Fibroblast of lung (primary cell): ENCODE measurements around the gene CLPSL2. TPM values are rescaled to one million over a fixed set of nuclear protein-coding genes. Genes with fewer than 3 reads are reported as not detected.

Experiments
- DNase-seq, 2 donors: peaks; one replicate each; pipeline versions ENCODE4 v3.0.0 to v3.0.0-alpha.2; 2010; ENCODE audit warnings: low read depth in 2 of 2
- H2AFZ ChIP-seq: 2 replicates; pipeline ENCODE4 v1.5.1; 2012; ENCODE audit warnings: low read length, control low read depth, inconsistent platforms
- H3K27ac ChIP-seq: 2 replicates; pipeline ENCODE4 v1.5.1; 2011; ENCODE audit warnings: low read length, control low read depth; ENCODE audit not compliant: insufficient read depth
- H3K27me3 ChIP-seq: 2 replicates; pipeline ENCODE4 v1.5.1; 2011; ENCODE audit warnings: mild to moderate bottlenecking, low read length; ENCODE audit not compliant: control insufficient read depth, insufficient read depth
- H3K36me3 ChIP-seq: 2 replicates; pipeline ENCODE4 v1.5.1; 2011; ENCODE audit warnings: low read length; ENCODE audit not compliant: control insufficient read depth, insufficient read depth
- H3K4me1 ChIP-seq: 2 replicates; pipeline ENCODE4 v1.5.1; 2011; ENCODE audit warnings: low read length; ENCODE audit not compliant: control insufficient read depth, insufficient read depth; ENCODE audit errors: extremely low read depth
- H3K4me2 ChIP-seq: 2 replicates; pipeline ENCODE4 v1.5.1; 2011; ENCODE audit warnings: low read length, control low read depth; ENCODE audit not compliant: insufficient read depth; ENCODE audit errors: extremely low read depth
- H3K4me3 ChIP-seq, 4 experiments: fragments of 200-600 bp in 1 of 4; sonication (generic) in 1 of 4; replicated peaks in 1 of 4; 2 replicates each; pipeline ENCODE4 v1.5.1; 2011 to 2016; ENCODE audit warnings: low read length in 4 of 4, low read depth in 3 of 4, mild to moderate bottlenecking in 3 of 4, control low read depth in 2 of 4, inconsistent platforms in 1 of 4, mixed read lengths in 1 of 4; ENCODE audit not compliant: insufficient read depth in 1 of 4; ENCODE audit errors: control extremely low read depth in 1 of 4
- H3K79me2 ChIP-seq: 2 replicates; pipeline ENCODE4 v1.5.1; 2012; ENCODE audit warnings: mild to moderate bottlenecking, low read length, inconsistent platforms; ENCODE audit not compliant: control insufficient read depth, insufficient read depth
- H3K9ac ChIP-seq: 2 replicates; pipeline ENCODE4 v1.5.1; 2011; ENCODE audit warnings: mild to moderate bottlenecking, low read length, control low read depth; ENCODE audit not compliant: insufficient read depth
- H3K9me3 ChIP-seq: 2 replicates; pipeline ENCODE4 v1.5.1; 2012; ENCODE audit warnings: low read depth, low read length; ENCODE audit not compliant: control insufficient read depth, insufficient read depth
- H4K20me1 ChIP-seq: 2 replicates; pipeline ENCODE4 v1.5.1; 2011; ENCODE audit warnings: low read length; ENCODE audit not compliant: control insufficient read depth, insufficient read depth; ENCODE audit errors: extremely low read depth
- CTCF ChIP-seq, 2 donors: IDR thresholded peaks in 1 of 2; conservative IDR thresholded peaks in 1 of 2; 1 replicate in 1 of 2; 2 replicates in 1 of 2; pipeline ENCODE4 v1.5.1; 2011 to 2012; ENCODE audit warnings: low read length in 2 of 2, control low read depth in 1 of 2, inconsistent platforms in 1 of 2, low read depth in 1 of 2, mild to moderate bottlenecking in 1 of 2
- EZH2 ChIP-seq: IDR thresholded peaks from 2 replicates; pipeline ENCODE4 v1.5.1; 2012; ENCODE audit warnings: low read length, control low read depth, mild to moderate bottlenecking; ENCODE audit errors: missing control alignments
- polyA plus RNA-seq, 2 donors: library from polyadenylated mRNA; depleted of rRNA in 1 of 2; stranded (reverse) in 1 of 2; unstranded in 1 of 2; fragments of >200 nt; gene quantifications; 2 replicates each; pipeline ENCODE4 v1.2.1, GENCODE V29; 2011 to 2012; ENCODE audit warnings: missing spikeins in 1 of 2
- total RNA-seq: library from RNA; depleted of rRNA; stranded (reverse); fragments of >200 nt; gene quantifications from 2 replicates; pipeline ENCODE4 v1.2.1, GENCODE V29; 2014

CLPSL2 gene
- total and polyA plus RNA-seq, 2 donors (not counting 1 experiment from before 2014, with no cell fraction given): not detected

- H3K27me3 ChIP-seq: peaks cover 16% of the 10 kb centered on the region
- no peak for TF ChIP-seq CTCF (conservative IDR thresholded peaks at IDR 0.05 in 1 of 2, IDR thresholded peaks at IDR 0.05 in 1 of 2; ENCODE audit: low read depth in 1 of 2, low read length in 2 of 2)
- no peak for TF ChIP-seq EZH2
- no peaks in the 10 kb centered on the region for H4K20me1 ChIP-seq
- no peaks in the 10 kb centered on the region for H3K9me3 ChIP-seq
- no peak for DNase-seq
- no peak overlapping the region for H3K27ac ChIP-seq
- H3K4me3 ChIP-seq: no peak overlapping the region
- H3K4me1 ChIP-seq: no peaks in the 10 kb centered on the region
- H3K4me2 ChIP-seq: no peak overlapping the region
- H3K79me2 ChIP-seq: no peaks in the 10 kb centered on the region
- H2AFZ ChIP-seq: no peak overlapping the region
- no peaks in the 10 kb centered on the region for H3K36me3 ChIP-seq
- H3K9ac ChIP-seq: no peak overlapping the region
These were observed 10.4 kb downstream of the CLPSL2 start for GRCh38 chr6:35786810-35787209.

GRCh38 chr6:35787266-35788218, 11.1 kb downstream of the CLPSL2 start:
- H3K4me3 ChIP-seq: no peak overlapping the region
- H3K4me2 ChIP-seq: no peak overlapping the region
- H3K27ac ChIP-seq: no peak overlapping the region
- H3K4me1 ChIP-seq: no peaks in the 10 kb centered on the region
- H3K36me3 ChIP-seq: no peaks in the 10 kb centered on the region
- no peaks in the 10 kb centered on the region for H3K9me3 ChIP-seq
- no peak for DNase-seq
- H3K79me2 ChIP-seq: no peaks in the 10 kb centered on the region
- H2AFZ ChIP-seq: no peak overlapping the region
- H3K27me3 ChIP-seq: peaks cover 16% of the 10 kb centered on the region
- no peaks in the 10 kb centered on the region for H4K20me1 ChIP-seq
- no peak overlapping the region for H3K9ac ChIP-seq
- no peak for TF ChIP-seq EZH2
- TF ChIP-seq CTCF (conservative IDR thresholded peaks at IDR 0.05 in 1 of 2, IDR thresholded peaks at IDR 0.05 in 1 of 2; ENCODE audit: low read depth in 1 of 2, low read length in 2 of 2): no peak

- no peak overlapping the region for H3K9ac ChIP-seq
- H3K79me2 ChIP-seq: no peaks in the 10 kb centered on the region
- DNase-seq: no peak
- no peaks in the 10 kb centered on the region for H3K9me3 ChIP-seq
- H3K4me2 ChIP-seq: no peak overlapping the region
- no peaks in the 10 kb centered on the region for H3K36me3 ChIP-seq
- peaks cover 16% of the 10 kb centered on the region for H3K27me3 ChIP-seq
- no peak for TF ChIP-seq CTCF (conservative IDR thresholded peaks at IDR 0.05 in 1 of 2, IDR thresholded peaks at IDR 0.05 in 1 of 2; ENCODE audit: low read depth in 1 of 2, low read length in 2 of 2)
- no peak for TF ChIP-seq EZH2
- H4K20me1 ChIP-seq: no peaks in the 10 kb centered on the region
- H3K4me3 ChIP-seq: no peak overlapping the region
- no peak overlapping the region for H2AFZ ChIP-seq
- no peak overlapping the region for H3K27ac ChIP-seq
- H3K4me1 ChIP-seq: no peaks in the 10 kb centered on the region
These were observed 12.1 kb downstream of the CLPSL2 start for GRCh38 chr6:35788423-35788982.
